GM21737 (cell line): ENCODE measurements around the gene NDUFS1.
"Not testable (repeated sequence)": the region's sequence is repeated elsewhere in the genome, so short reads cannot be mapped to it uniquely, and the experiment has no call there.

ENCODE experiments used
- ATAC-seq: cut with Tn5 transposase; IDR thresholded peaks from one replicate; pipeline ENCODE4 v1.9.1; 2021; ENCODE audit warnings: mild to moderate bottlenecking, moderate library complexity; ENCODE audit not compliant: unreplicated experiment

Gene NDUFS1

DNA sequence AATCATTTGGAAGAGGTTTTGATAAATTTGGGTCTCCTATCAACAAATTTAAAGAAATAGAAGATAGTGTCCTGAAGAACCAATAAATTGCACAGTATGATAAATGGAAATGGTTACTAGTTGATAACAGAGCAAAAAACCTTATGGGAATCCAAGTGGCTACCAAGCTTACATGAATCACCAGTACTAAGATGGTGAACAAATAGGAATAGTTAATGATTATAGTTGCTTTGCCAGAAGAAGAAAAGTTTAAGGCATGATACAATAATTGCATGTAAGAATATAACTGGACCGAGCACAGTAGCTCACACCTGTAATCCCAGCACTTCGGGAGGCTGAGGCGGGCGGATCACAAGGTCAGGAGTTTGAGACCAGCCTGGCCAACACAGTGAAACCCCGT lies 53.7 kb downstream of the NDUFS1 start:
- ATAC-seq = no peak

DNA sequence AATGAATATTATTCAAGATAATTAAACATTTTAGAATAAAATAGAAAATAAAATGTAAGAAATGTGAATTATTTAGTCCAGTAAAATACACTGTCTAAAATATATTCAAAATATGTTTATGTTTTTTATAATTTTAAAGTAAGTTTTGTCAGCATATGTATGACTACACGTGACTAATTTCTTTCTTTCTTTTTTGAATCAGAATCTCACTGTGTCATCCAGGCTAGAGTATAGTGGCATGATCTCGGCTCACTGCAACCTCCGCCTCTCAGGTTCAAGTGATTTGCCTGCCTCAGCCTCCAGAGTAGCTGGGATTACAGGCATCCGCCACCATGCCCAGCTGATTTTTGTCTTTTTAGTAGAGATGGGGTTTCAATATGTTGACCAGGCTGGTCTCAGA lies 54.2 kb downstream of the NDUFS1 start:
- no peak for ATAC-seq

DNA sequence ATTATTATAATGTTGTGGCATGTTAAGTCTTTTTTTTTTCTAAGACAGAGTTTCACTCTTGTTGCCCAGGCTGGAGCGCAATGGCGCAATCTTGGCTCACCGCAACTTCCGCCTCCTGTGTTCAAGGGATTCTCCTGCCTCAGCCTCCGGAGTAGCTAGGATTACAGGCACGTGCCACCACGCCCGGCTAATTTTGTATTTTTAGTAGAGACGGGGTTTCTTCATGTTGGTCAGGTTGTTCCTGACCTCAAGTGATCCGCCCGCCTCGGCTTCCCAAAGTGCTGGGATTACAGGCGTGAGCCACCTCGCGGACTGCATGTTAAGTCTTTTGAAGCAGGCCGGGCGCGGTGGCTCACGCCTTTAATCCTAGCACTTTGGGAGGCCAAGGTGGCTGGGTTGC lies 60.4 kb downstream of the NDUFS1 start:
- ATAC-seq = not testable (repeated sequence)

DNA sequence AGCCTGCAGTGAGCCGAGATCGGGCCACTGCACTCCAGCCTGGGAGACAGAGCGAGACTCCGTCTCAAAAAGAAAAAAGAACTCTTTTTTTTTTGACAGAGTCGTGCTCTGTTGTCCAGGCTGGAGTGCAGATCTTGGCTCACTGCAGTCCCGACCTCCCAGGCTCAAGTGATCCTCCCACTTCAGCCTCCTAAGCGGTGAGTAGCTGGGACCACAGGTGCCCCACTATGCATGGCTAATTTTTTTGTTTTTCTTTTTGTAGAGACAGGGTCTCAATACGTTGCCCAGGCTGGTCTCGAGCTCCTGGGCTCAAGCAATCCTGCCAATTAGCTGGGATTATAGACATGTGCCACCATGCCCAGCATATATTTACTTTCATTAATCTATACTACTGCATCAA lies 60.8 kb downstream of the NDUFS1 start:
- no peak for ATAC-seq

DNA sequence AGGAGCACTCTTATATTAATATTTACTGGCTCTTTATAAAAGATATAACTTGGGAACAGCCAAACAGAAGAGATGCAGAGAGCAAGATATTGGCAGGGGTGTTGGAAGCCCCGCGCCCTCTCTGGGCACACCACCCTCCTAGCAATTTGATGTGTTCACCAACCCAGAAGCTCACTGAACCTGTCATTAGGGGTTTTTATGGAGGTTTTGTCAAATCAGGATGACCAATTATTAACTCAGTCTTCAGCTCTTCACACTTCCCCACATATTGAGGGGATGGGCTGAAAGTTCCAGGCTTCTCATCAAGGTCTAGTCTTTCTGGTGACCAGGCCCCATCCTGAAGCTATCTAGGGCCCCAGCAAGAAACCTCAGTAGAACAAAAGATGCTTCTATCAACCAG lies 62.4 kb downstream of the NDUFS1 start:
- ATAC-seq = no peak

DNA sequence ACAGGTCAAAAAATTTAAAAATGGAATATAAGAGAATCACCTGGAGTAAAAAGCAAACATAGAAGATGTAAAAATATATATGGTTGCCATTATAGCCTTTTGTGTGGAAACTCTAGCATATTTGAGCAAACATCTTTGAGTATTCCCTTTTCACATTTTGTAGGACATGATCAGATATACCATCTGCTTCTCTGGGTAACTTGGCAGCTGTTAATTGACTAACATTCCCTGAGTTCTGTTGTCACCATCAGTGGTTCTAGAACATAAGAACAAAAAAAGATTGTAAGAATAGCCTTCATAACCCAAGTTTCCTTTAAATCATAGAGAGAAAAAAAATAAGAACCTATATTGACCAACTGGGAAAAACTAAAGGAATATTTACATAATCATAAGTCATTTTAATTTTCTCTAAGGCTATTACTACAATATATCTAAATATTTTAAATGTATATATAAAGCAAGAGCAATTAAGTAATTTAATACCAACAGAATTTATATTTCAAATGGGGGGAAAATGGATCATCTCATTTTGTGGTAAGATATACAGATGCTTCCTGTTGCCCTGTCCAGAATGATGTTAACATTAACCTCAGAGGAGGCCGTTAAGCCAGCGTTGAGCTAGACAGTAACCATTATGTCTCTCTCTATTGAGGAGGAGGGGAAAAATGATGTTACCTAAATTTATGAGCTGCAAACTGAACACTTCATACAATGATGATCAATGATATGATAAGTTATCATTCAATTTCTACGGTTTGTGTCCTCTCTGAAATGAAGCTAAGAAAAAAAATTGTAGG lies 63.5 kb downstream of the NDUFS1 start:
- ATAC-seq = no peak

DNA sequence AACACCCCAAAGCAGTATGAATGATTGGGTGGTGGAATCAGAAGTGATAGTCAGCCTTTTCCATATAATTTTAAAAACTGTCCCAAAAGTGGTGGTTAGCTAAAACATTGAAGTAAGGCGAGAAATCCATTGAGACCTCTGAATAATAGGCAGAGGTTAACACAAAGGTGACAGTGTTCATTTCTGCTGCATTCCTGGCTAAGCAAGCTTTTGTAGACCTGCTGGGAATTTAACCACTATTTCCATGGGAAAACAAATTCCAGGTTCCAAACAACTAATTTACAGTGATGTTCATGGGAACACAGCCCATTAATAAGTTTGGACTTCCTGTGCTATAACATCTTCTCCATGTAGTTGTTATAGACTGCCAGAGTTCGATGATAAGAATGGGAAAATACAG lies 66.9 kb downstream of the NDUFS1 start:
- no peak for ATAC-seq

DNA sequence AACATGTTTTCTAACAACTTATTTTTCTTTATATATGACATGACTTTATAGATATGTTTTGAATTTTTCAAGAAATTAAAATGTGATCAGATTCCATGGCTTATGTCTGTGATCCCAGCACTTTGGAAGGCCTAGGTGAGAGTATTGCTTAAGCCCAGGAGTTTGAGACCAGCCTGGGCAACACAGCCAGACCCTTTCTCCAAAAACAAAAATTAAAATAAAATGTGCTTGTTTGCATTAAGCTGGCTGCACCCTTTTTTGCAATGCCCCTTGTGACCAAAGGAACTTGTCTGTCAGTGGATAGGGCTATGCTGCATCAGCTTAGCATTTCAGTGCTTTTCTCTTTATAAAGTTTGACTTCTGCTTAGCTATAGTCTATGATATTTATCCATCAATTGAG lies 71.0 kb downstream of the NDUFS1 start:
- no peak for ATAC-seq

DNA sequence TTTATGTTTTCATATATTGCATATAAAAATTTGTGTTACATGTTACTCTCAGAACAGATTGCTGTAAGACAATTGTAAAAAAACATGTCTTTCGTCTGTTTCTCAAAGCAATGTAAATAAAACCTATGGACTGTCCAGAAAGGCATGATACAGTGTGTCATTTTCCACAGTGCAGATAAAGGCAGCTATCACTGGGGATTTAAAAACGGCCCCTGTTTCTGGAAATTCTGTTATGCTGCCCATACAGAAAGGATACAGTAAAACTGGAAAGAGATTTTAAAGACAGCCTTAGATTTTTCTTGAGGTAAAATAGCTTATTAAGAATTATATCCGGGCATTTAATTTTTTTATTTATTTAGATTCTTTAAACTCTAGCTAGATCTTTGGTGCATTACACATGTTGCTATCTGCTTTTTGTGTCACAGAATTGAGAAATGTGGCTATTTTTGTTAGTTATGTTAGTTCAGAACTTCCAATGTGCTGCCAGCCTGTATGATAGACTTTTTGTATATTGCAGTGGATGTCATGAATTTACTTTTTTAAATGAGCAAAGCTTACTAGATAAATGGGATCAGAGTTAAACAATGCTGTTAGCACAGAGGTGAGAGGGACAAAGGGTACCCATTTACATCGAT lies 72.4 kb downstream of the NDUFS1 start:
- no peak for ATAC-seq

DNA sequence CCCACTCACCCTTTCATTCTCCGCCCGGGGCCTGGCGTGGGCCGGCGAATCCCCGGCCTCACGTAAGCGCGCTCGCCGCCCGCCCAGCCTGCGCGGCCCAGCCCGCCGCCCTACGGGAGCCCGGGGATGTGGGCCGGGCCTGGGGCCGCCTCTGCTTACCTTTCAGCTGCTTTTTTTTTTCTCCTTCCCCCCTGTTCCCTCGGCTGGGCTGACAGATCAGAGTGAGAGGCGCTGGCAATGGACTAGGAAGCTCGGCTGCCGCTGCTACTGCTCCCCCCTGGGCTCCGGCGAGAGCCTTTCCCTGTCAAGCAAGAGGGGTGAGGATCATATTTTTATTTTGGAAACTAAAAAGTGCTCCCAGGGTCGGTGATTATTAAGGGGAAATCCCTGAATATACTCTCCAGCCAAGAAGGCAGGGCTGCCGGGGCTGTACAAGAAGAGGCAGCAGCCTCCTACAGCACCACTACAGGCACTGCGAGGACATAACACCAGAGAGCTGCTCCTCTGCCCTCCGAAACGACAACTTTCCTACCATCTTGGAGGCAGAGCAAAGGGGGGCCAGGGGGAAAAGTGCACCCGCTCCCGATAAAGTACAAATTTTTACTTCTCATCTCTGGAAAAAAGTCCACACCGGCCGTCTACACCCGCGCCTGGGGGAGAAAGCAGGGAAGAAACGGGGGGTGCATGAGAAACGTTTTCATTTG lies 73.3 kb downstream of the NDUFS1 start, which contains the start of gene INO80D:
Gene INO80D, minus strand, starts transcription at position 433 of the 704 bp plus-strand sequence. CDS start 23,158 bp downstream, outside the sequence.
- ATAC-seq = peak; percentile 84

DNA sequence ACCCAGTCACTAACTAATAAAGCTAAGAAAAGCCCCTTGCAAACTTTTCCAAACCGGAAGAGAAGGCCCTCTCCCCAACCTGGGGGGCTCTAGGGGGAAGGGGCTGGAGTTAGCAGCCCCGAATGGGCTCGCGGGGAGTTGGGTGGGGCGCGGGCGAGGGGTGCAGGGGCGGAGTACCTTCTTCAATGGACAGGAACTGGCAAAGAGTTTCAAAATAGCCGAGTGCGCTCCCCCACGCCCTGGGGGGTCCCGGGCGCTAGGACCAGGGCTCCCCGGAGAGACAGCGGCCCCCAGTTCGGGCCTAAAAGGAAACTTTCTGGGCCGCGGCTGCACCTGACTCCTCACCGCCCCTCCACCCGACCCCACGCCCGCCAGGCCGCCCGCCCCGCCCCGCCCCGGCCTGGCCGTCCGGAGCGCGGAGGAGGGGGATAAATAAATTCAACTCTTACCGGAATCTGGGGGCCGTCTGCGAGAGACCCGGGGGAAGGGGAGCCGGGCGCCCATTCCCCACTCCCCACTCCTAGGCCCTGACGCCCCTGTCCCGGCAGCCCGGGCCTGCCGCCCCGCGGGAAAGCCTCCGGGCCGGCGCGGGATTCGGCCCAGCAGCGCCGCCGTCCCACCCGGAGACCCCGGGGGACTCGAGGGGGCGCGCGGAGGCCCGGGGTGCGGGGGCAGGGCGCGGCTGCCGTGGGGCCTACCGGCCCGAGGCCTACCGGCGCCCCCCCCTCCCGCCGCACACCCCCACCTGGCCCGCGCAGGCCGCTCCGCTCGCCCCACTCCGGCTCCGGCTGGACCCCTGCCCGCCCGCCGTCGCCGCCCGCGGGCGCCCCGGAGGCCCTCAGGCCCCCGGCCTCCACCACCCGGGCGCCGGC lies 74.1 kb downstream of the NDUFS1 start:
- peak; percentile 21 for ATAC-seq

DNA sequence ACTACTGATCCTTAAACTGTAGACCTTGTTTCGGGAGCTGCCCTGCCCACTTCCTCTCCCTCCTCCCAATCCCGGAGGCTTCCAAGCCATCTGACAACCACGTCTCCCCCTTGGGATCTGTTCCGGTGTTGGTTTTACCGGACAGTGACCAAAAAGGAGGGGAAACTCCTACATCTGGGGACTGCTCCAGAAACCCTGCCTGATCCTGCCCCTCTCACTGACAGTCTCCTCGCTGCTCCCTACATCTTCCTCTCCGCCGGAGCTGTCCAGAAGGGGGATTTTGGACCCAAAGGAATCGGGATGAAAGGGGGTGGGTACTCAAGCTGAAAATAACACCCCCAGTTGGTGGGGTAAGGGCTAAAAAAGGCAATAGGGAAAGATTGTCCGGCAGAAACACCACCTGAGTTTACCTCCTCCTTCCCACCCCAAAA lies 74.8 kb downstream of the NDUFS1 start:
- no peak for ATAC-seq

DNA sequence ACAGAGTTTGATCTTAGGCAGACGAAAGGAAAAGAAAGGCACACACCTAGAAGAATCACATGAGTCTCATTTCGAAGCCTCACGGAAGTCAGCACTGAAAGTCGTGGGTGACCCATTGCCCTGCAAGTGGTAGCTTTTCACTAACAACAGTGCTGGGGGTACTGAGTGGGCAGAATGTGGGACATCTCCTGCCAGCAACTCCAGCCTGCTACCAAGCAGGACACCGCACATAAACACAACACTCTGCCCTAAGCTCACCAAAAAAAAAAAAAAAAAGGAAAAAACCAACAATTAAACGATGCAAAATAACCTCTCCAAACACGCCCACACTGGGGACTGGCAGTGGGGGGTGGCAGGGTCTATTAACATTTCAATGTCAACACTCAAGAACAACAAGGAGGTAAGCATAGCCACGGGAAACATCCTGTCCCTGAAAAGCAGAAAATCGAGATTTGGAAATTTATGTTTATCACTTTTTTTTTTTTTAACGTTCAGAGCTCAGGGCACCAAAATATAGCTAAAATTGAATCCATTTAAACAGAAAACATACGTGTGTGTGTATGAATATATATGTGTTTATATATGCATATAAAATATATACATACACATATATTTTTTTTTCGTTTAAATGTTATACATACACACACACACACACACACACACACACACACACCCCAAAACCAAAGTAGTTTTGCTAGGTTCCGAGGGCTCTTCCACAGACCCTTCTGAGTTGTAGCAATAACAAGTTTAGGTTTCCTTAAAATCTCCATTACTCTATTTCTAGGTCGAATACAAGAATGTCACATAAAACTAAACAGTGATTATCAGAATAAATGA lies 75.4 kb downstream of the NDUFS1 start:
- no peak for ATAC-seq

DNA sequence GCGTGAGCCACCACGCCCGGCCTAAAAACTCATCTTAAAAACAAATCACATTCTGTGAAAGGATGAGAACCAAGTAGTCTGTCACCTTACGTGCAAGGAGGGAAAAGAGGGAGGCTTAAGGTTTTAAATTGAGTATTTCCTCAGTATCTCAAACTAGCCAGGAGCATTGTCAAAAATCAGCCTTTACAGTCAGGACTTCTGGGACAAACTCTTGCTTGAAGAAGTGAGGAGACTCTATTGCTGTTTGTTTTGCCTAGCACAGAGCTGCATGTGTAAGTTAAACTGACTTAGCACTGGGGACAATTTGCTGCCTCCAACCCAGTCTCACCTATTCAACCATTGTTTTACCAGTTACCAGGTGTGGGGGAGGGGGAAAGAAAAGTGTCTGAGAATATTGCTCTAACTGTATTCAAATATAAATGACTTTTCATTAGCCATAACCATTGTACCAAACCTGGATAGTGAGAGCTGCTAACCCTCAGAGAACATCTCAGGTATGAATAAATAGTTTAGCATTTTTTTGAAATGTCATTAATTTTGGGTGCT lies 76.9 kb downstream of the NDUFS1 start:
- no peak for ATAC-seq

DNA sequence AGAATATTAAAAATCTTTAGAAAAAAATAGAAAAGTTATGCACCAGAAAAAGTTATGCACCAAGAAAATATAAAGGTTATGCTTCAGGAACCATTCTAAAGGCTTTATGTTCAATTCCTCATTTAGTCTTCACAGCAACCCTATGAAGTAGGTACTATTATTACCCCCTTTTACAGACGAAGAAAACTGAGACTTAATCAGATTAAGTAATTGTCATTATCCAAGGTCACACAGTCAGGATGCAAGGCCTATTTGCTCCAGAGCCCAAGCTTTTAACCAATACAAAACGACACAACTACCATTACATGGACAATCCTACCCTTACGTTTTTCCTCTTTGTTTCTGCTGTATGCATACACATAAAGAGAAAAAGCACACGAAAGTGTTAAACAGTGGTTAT lies 78.3 kb downstream of the NDUFS1 start:
- no peak for ATAC-seq

DNA sequence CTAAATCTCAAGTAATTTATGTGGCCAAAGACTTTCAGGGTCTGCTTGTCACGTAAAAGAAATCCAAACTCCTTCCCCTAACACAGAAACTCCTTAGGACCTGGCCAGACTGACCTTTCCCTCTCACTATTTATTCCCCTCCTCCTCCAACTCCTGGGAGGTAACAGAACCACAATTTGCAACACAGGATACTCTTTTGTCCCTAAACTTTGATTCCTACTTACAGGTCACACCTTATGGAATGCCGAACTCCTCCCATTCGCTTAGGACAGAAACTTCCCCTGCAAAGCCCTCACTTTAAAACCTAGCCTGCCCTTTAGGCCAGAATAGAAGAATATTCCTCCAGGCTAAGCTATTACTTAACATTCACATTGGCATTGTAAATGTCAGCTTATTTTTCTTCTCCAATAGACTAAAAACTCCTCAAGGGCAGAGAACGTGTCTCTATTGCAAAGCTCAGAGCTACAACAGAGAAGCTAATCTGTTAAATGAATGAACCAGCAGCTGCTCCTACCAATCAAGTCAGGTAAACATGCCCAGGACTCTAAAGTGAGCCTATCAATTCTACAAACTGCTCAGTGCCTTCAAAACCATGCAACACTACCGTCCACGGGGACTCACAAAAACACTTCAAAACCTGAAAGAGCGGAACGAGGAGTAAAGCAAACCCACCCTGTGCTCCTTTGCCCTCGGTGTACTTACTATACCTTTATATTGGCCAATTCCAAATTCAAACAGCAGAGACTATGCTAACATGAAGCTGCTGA lies 79.4 kb downstream of the NDUFS1 start:
- no peak for ATAC-seq

DNA sequence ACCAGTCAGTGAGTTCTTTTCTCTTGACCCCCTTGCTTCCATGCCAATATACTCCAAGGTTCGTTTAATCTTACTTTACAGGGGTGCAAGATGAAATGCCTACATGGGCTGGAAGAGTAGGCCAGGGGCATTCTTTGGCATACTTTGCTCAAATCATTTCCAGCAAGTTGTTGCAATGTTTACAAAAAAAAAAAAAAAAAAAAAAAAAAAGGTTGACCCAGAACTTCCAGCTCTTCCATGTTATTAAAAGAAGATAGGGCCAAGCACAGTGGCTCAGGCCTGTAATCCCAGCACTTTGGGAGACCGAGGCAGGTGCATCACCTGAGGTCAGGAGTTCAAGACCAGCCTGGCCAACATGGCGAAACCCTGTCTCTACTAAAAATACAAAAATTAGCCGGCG lies 81.4 kb downstream of the NDUFS1 start:
- not testable (repeated sequence) for ATAC-seq

DNA sequence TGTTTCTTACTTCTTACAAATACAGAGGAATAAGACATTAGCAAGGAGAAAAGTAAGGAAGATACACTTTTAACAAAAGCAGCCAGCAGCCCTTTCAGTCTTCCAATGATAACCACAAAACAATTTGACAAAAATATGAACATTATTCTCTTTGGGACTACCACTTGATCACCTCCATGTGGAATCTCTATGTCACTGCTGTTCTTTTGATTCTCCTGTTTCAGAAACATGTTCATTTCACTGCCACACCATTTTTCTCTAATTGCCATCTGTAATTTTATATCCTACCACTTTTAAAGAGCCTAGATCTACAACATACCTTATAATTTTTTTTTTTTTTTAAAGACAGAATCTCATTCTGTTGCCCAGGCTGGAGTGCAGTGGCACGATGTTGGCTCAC lies 84.1 kb downstream of the NDUFS1 start:
- no peak for ATAC-seq

DNA sequence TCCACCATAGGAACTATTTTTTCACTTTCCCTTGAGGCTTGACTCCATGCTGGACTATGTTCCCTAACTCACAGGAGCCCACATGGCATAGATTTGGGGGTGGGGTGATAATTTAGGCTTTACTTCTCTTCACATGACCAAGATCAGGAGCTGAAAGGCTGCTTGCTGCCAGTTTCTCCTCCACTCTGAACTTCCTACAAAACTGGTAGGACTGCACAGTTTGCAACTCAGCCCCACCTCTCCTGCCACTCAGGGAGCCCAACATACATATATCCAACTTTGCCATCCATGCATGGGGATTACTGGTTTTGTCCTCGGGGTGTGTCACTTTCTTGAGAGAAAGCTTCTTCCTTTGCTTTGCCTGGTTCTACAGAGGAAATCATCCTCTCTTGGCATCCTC lies 87.4 kb downstream of the NDUFS1 start:
- no peak for ATAC-seq
